ENCODE data around the gene ARL5A.

DNA sequence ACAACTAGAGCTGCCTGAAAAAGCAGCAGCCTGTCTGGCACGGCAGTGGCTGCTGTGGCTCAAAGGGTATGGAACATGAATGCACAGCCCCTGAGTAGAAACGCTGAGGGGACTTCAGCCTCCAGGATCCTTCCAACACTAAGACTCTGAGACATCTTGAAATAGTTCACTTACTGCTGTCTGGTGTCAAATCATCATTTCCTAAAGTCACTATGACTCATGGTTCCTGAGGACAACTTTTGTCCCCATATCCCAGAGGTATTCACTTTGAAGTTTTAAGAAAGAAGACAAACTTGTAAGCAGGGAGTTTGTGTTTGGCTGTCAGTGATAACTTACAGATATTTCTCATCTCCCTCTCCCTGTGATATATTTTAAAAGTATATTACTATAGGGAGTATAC is 60.7 kb downstream of the ARL5A start:
- TF ChIP-seq, protein P1, sequence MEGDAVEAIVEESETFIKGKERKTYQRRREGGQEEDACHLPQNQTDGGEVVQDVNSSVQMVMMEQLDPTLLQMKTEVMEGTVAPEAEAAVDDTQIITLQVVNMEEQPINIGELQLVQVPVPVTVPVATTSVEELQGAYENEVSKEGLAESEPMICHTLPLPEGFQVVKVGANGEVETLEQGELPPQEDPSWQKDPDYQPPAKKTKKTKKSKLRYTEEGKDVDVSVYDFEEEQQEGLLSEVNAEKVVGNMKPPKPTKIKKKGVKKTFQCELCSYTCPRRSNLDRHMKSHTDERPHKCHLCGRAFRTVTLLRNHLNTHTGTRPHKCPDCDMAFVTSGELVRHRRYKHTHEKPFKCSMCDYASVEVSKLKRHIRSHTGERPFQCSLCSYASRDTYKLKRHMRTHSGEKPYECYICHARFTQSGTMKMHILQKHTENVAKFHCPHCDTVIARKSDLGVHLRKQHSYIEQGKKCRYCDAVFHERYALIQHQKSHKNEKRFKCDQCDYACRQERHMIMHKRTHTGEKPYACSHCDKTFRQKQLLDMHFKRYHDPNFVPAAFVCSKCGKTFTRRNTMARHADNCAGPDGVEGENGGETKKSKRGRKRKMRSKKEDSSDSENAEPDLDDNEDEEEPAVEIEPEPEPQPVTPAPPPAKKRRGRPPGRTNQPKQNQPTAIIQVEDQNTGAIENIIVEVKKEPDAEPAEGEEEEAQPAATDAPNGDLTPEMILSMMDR (conservative IDR thresholded peaks at IDR 0.05), result no peak
- TF ChIP-seq ZFX (IDR thresholded peaks at IDR 0.05), result no peak

Measured in C4-2B (cell line).